HCT116 (cell line): Measurements from ENCODE around the gene CDCP1. TPM values are rescaled to one million over a fixed set of nuclear protein-coding genes. Genes with fewer than 3 reads are reported as not detected.

Experiments
- ATAC-seq: fragments of 200-7000 bp; cut with Tn5 transposase; 2 replicates; pipeline ENCODE4 v1.9.1; 2020; ENCODE audit warnings: mild to moderate bottlenecking, moderate library complexity
- BruUV-seq: library from RNA; stranded (reverse); fragments of 400-500 nt; replicated peaks from 2 replicates; lab custom pipeline; 2021; lab: Mats Ljungman, UMichigan
- CTCF ChIA-PET: fragments of 300-600 bp; sonication (Branson Sonifier 250); formaldehyde crosslinking; loops from one replicate; lab custom pipeline; 2021; ENCODE audit warnings: antibody characterized with exemption; lab: Charles Lee
- POLR2A ChIA-PET: fragments of 300-600, 350-600 bp; sonication (Branson Sonifier 250); formaldehyde crosslinking; loops from one replicate; lab custom pipeline; 2021; ENCODE audit warnings: antibody characterized with exemption; lab: Charles Lee
- RAD21 ChIA-PET, 2 experiments: fragments of 300-600 bp; sonication (Branson Sonifier 250); formaldehyde crosslinking; loops; one replicate each; lab custom pipeline; 2023; ENCODE audit warnings: low total read pairs in 2 of 2; ENCODE audit not compliant: uncharacterized antibody in 2 of 2, unreplicated experiment in 2 of 2, low non-redundant PET in 1 of 2; lab: Charles Lee
- DNase-seq: peaks from one replicate; pipeline ENCODE4 v3.0.0-alpha.2; 2010; ENCODE audit warnings: low read depth, low spot score
- H2AFZ ChIP-seq: fragments of 200-600 bp; shearing (Covaris generic), sonication (generic); 2 replicates; pipeline ENCODE4 v1.6.1; 2017; ENCODE audit warnings: low read depth, mixed run types, mixed read lengths, antibody characterized with exemption, low read length; ENCODE audit not compliant: poor library complexity, severe bottlenecking
- H3K27ac ChIP-seq: 2 replicates; pipeline ENCODE4 v1.5.1; 2012; ENCODE audit warnings: low read depth, low read length
- H3K27me3 ChIP-seq: fragments of 200-600 bp; sonication (generic); 2 replicates; pipeline ENCODE4 v1.6.1; 2016; ENCODE audit warnings: mixed run types, low read length, mixed read lengths; ENCODE audit not compliant: insufficient read depth
- H3K36me3 ChIP-seq, 2 experiments: fragments of 200-500 bp in 1 of 2; fragments of 200-600 bp in 1 of 2; sonication (Bioruptor generic) in 1 of 2; sonication (generic) in 1 of 2; 2 replicates each; pipeline versions ENCODE4 v1.5.1 to v1.6.1; 2014 to 2016; ENCODE audit warnings: low read length in 2 of 2, inconsistent platforms in 1 of 2, mixed read lengths in 1 of 2, mixed run types in 1 of 2; ENCODE audit not compliant: insufficient read depth in 2 of 2, control insufficient read depth in 1 of 2
- H3K4me1 ChIP-seq, 2 experiments: fragments of 200-600 bp in 1 of 2; sonication (generic) in 1 of 2; 2 replicates each; pipeline versions ENCODE4 v1.5.1 to v1.6.1; 2012 to 2017; ENCODE audit warnings: low read length in 2 of 2, inconsistent platforms in 1 of 2, mild to moderate bottlenecking in 1 of 2, mixed read lengths in 1 of 2, mixed run types in 1 of 2, moderate library complexity in 1 of 2; ENCODE audit not compliant: insufficient read depth in 2 of 2, control insufficient read depth in 1 of 2
- H3K4me2 ChIP-seq: fragments of 200-600 bp; sonication (generic); 2 replicates; pipeline ENCODE4 v1.6.1; 2017; ENCODE audit warnings: mixed run types, low read length, mixed read lengths
- H3K4me3 ChIP-seq, 2 experiments: fragments of 200-600 bp in 1 of 2; sonication (generic) in 1 of 2; replicated peaks in 1 of 2; 2 replicates each; pipeline ENCODE4 v1.5.1; 2011 to 2016; ENCODE audit warnings: low read length in 2 of 2, control low read depth in 1 of 2, low read depth in 1 of 2, mild to moderate bottlenecking in 1 of 2, mixed read lengths in 1 of 2, mixed run types in 1 of 2
- H3K79me2 ChIP-seq: fragments of 200-600 bp; sonication (generic); 2 replicates; pipeline ENCODE4 v1.6.1; 2017; ENCODE audit warnings: mild to moderate bottlenecking, mixed run types, low read length, moderate library complexity, mixed read lengths; ENCODE audit not compliant: insufficient read depth
- H3K9ac ChIP-seq: fragments of 200-600 bp; sonication (generic); 2 replicates; pipeline ENCODE4 v1.6.1; 2016; ENCODE audit warnings: low read length, mixed read lengths
- H3K9me2 ChIP-seq: fragments of 200-600 bp; sonication (generic), shearing (Covaris generic); 2 replicates; pipeline ENCODE4 v1.6.1; 2017; ENCODE audit warnings: mixed run types, mild to moderate bottlenecking, moderate library complexity; ENCODE audit not compliant: insufficient read depth
- H3K9me3 ChIP-seq, 2 experiments: fragments of 200-500 bp in 1 of 2; fragments of 200-600 bp in 1 of 2; sonication (Bioruptor generic) in 1 of 2; sonication (generic) in 1 of 2; 2 replicates each; pipeline ENCODE4 v1.6.1; 2014 to 2017; ENCODE audit warnings: low read length in 2 of 2, mixed read lengths in 2 of 2, inconsistent platforms in 1 of 2, low read depth in 1 of 2, mild to moderate bottlenecking in 1 of 2, mixed run types in 1 of 2, moderate library complexity in 1 of 2; ENCODE audit not compliant: control insufficient read depth in 1 of 2, insufficient read depth in 1 of 2
- H4K20me1 ChIP-seq: fragments of 200-600 bp; sonication (generic), shearing (Covaris generic); 2 replicates; pipeline ENCODE4 v1.6.1; 2017; ENCODE audit warnings: mixed run types, mild to moderate bottlenecking, moderate library complexity; ENCODE audit not compliant: insufficient read depth
- CBX3 ChIP-seq: IDR thresholded peaks from 2 replicates; pipeline ENCODE4 v1.6.1; 2012; ENCODE audit warnings: low read depth
- CEBPB ChIP-seq: IDR thresholded peaks from 2 replicates; pipeline ENCODE4 v1.6.1; 2012; ENCODE audit warnings: low read depth
- EGR1 ChIP-seq: IDR thresholded peaks from 2 replicates; pipeline ENCODE4 v1.6.1; 2012; ENCODE audit warnings: low read depth
- ELF1 ChIP-seq: IDR thresholded peaks from 2 replicates; pipeline ENCODE4 v1.6.1; 2012; ENCODE audit warnings: low read depth, borderline replicate concordance
- EZH2phosphoT487 ChIP-seq: fragments of 200-600 bp; IDR thresholded peaks from 2 replicates; pipeline ENCODE4 v1.6.1; 2018; ENCODE audit warnings: antibody characterized with exemption, borderline replicate concordance
- FOSL1 ChIP-seq: IDR thresholded peaks from 2 replicates; pipeline ENCODE4 v1.6.1; 2012; ENCODE audit warnings: low read depth
- JUND ChIP-seq: IDR thresholded peaks from 2 replicates; pipeline ENCODE4 v1.6.1; 2012
- POLR2AphosphoS5 ChIP-seq: IDR thresholded peaks from 2 replicates; pipeline ENCODE4 v1.6.1; 2011; ENCODE audit warnings: mild to moderate bottlenecking, low read depth, low read length, moderate library complexity
- SRF ChIP-seq: IDR thresholded peaks from 2 replicates; pipeline ENCODE4 v1.6.1; 2012; ENCODE audit warnings: low read depth
- YY1 ChIP-seq: IDR thresholded peaks from 2 replicates; pipeline ENCODE4 v1.6.1; 2011; ENCODE audit warnings: low read length, low read depth, moderate library complexity, mild to moderate bottlenecking; ENCODE audit not compliant: insufficient replicate concordance; ENCODE audit errors: extremely low read depth
- ZFX ChIP-seq: fragments of 450-650 bp; IDR thresholded peaks from 2 replicates; pipeline ENCODE4 v1.6.1; 2017
- ZNF274 ChIP-seq: fragments of 200-500 bp; sonication (Bioruptor generic); IDR thresholded peaks from 2 replicates; pipeline ENCODE4 v1.6.1; 2014; ENCODE audit warnings: mild to moderate bottlenecking, low read depth, low read length, inconsistent platforms
- intact Hi-C: fragments of 100-400 bp; cut with micrococcal nuclease; formaldehyde crosslinking; loops from 2 replicates; pipeline ENCODE4 v1.10.0; 2022
- total RNA-seq: library from RNA; stranded (reverse); gene quantifications from one replicate; pipeline ENCODE4 v1.2.1, GENCODE V29; 2021; ENCODE audit not compliant: unreplicated experiment
- TF ChIP-seq, protein P1 (sequence below): IDR thresholded peaks from 2 replicates; pipeline ENCODE4 v1.6.1; 2012
- TF ChIP-seq, protein P2 (sequence below): IDR thresholded peaks from 2 replicates; pipeline ENCODE4 v1.6.1; 2012

The CDCP1 gene
- total RNA-seq, 1 experiment from 2014 or later, result 196 TPM

DNA sequence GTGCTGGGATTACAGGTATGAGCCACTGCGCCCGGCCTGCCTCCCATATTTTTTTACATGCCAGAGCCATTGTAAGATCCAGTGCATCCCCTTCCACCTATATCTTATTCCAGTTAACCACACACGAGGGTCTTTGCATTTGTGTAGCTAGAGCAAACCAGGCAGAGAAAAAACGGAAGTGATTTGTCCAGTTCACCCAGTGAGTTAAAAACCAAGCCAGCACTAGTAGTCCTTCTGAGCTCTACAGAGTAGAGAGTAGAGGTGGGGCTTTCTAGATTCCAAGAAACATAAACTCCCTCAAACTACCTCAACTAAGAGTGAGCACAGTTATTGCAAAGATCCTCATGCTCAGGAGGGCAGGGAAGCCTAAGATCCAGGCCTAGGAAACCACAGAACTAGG lies 45.2 kb upstream of the CDCP1 start:
- intact Hi-C loops, result no loop called here
- Histone ChIP-seq H3K4me1 (no peaks in the 10 kb centered on the region), H3K27ac (no peak overlapping the region), H3K9me3 (no peaks in the 10 kb centered on the region), H3K4me3 (no peak overlapping the region), H3K9ac (no peak overlapping the region), H3K4me2 (no peak overlapping the region), H3K79me2 (no peaks in the 10 kb centered on the region), H2AFZ (no peak overlapping the region), H4K20me1 (no peaks in the 10 kb centered on the region), H3K9me2 (0 out of 2 replicates have a peak, but pooled peaks cover 4% of the 10 kb centered on the region), H3K27me3 (no peaks in the 10 kb centered on the region), H3K36me3 (no peaks in the 10 kb centered on the region)
- DNase-seq, result no peak
- no peak for ATAC-seq
- RAD21 ChIA-PET, result no interaction called here
- BruUV-seq, result no TSS peak
- CTCF ChIA-PET, result interaction anchor here (1.4 kb wide), 1 partner anchor 19 kb away, joined by 3 read pairs; no protein-coding TSS in a partner anchor
- POLR2A ChIA-PET, result interaction anchor here (1.0 kb wide), 1 partner anchor 9 kb away, joined by 3 read pairs; no protein-coding TSS in a partner anchor
- no peak for TF ChIP-seq EGR1
- no peak for TF ChIP-seq SRF
- no peak for TF ChIP-seq JUND
- no peak for TF ChIP-seq CEBPB
- TF ChIP-seq, protein P1, sequence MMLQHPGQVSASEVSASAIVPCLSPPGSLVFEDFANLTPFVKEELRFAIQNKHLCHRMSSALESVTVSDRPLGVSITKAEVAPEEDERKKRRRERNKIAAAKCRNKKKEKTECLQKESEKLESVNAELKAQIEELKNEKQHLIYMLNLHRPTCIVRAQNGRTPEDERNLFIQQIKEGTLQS, result no peak
- no peak for TF ChIP-seq CBX3
- no peak for TF ChIP-seq ZFX
- no peak for TF ChIP-seq EZH2phosphoT487
- no peak for TF ChIP-seq YY1
- no peak for TF ChIP-seq POLR2AphosphoS5
- TF ChIP-seq, protein P2, sequence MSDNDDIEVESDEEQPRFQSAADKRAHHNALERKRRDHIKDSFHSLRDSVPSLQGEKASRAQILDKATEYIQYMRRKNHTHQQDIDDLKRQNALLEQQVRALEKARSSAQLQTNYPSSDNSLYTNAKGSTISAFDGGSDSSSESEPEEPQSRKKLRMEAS, result no peak
- TF ChIP-seq ELF1, result no peak
- TF ChIP-seq ZNF274, result no peak
- TF ChIP-seq FOSL1, result no peak
